ENCODE measurements around the gene CTDP1. TPM values are rescaled to one million over a fixed set of nuclear protein-coding genes. Genes with fewer than 3 reads are reported as not detected.

The CTDP1 gene
- total RNA-seq, 1 experiment from 2014 or later, result 24.9 TPM

GRCh38 chr18:79657342-79657996, 22.1 kb upstream of the CTDP1 start:
- intact Hi-C loops (cut with micrococcal nuclease), result no loop called here
- Histone ChIP-seq H3K36me3 (ENCODE audit: control insufficient read depth in 1 of 2, insufficient read depth in 2 of 2, low read length in 2 of 2) (no peaks in the 10 kb centered on the region), H3K4me1 (ENCODE audit: control insufficient read depth in 1 of 2, insufficient read depth in 2 of 2, low read length in 2 of 2) (no peaks in the 10 kb centered on the region), H3K4me2 (ENCODE audit: low read length) (no peak overlapping the region), H3K9me2 (ENCODE audit: insufficient read depth) (no peaks in the 10 kb centered on the region), H3K79me2 (ENCODE audit: insufficient read depth, low read length) (no peaks in the 10 kb centered on the region), H4K20me1 (ENCODE audit: insufficient read depth) (no peaks in the 10 kb centered on the region), H3K27ac (ENCODE audit: low read depth, low read length) (no peak overlapping the region), H3K4me3 (replicated peaks in 1 of 2; ENCODE audit: low read depth in 1 of 2, low read length in 2 of 2) (no peak overlapping the region), H3K27me3 (ENCODE audit: insufficient read depth, low read length) (peaks cover 14% of the 10 kb centered on the region), H2AFZ (ENCODE audit: low read depth, low read length, poor library complexity, severe bottlenecking) (no peak overlapping the region), H3K9ac (ENCODE audit: low read length) (no peak overlapping the region), H3K9me3 (ENCODE audit: control insufficient read depth in 1 of 2, insufficient read depth in 1 of 2, low read depth in 1 of 2, low read length in 2 of 2) (no peaks in the 10 kb centered on the region)
- no TSS peak for BruUV-seq (replicated peaks)
- TF ChIP-seq FOSL1 (IDR thresholded peaks at IDR 0.05; ENCODE audit: low read depth), result no peak
- TF ChIP-seq CEBPB (IDR thresholded peaks at IDR 0.05; ENCODE audit: low read depth), result no peak
- no peak for TF ChIP-seq SIN3A (IDR thresholded peaks at IDR 0.05; ENCODE audit: low read depth)
- no peak for TF ChIP-seq ZNF274 (IDR thresholded peaks at IDR 0.05; ENCODE audit: low read depth, low read length)
- no peak for TF ChIP-seq YY1 (IDR thresholded peaks at IDR 0.05; ENCODE audit: extremely low read depth, insufficient replicate concordance, low read depth, low read length)
- ATAC-seq, result peak; percentile 20; the same call in 1 of the 2 replicates
- RAD21 ChIA-PET (ENCODE audit: low non-redundant PET in 1 of 2, low total read pairs in 2 of 2, uncharacterized antibody in 2 of 2, unreplicated experiment in 2 of 2), result no interaction called here
- CTCF ChIA-PET, result no interaction called here
- POLR2A ChIA-PET, result no interaction called here
- no peak for DNase-seq (ENCODE audit: low read depth, low spot score)

DNA sequence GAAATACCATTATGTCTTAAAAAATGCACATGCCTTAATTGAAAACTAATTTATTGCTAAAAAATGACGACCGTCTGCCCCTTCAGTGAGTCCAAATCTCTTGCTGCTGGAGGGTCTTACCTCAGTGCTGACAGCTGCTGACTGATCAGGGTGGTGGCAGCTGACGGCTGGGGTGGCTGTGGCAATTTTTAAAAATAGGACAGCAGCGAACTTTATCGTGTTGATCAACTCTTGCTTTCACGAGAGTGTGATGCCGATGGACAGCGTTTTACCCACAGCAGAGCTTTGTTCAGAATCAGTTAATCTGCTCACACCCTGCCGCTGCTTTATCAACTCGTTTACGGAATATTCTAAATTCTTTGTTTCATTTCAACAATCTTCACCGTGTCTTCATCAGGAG, 21.2 kb upstream of the CTDP1 start:
- POLR2A ChIA-PET, result no interaction called here
- intact Hi-C loops (cut with micrococcal nuclease), result no loop called here
- no peak overlapping the region for H3K4me2 ChIP-seq (ENCODE audit: low read length)
- H3K9ac ChIP-seq (ENCODE audit: low read length), result no peak overlapping the region
- no peak overlapping the region for H3K27ac ChIP-seq (ENCODE audit: low read depth, low read length)
- no peaks in the 10 kb centered on the region for H3K36me3 ChIP-seq (ENCODE audit: control insufficient read depth in 1 of 2, insufficient read depth in 2 of 2, low read length in 2 of 2)
- H3K9me3 ChIP-seq (ENCODE audit: control insufficient read depth in 1 of 2, insufficient read depth in 1 of 2, low read depth in 1 of 2, low read length in 2 of 2), result no peaks in the 10 kb centered on the region
- ATAC-seq (no peak), DNase-seq (ENCODE audit: low read depth, low spot score) (no peak)
- RAD21 ChIA-PET (ENCODE audit: low non-redundant PET in 1 of 2, low total read pairs in 2 of 2, uncharacterized antibody in 2 of 2, unreplicated experiment in 2 of 2), result no interaction called here
- H4K20me1 ChIP-seq (ENCODE audit: insufficient read depth), result no peaks in the 10 kb centered on the region
- no peaks in the 10 kb centered on the region for H3K4me1 ChIP-seq (ENCODE audit: control insufficient read depth in 1 of 2, insufficient read depth in 2 of 2, low read length in 2 of 2)
- no peak for TF ChIP-seq EZH2 (IDR thresholded peaks at IDR 0.05)
- no peak for TF ChIP-seq ZFX (IDR thresholded peaks at IDR 0.05)
- no peak for TF ChIP-seq FOSL1 (IDR thresholded peaks at IDR 0.05; ENCODE audit: low read depth)
- no peak for TF ChIP-seq EGR1 (IDR thresholded peaks at IDR 0.05; ENCODE audit: low read depth)
- no peak for TF ChIP-seq YY1 (IDR thresholded peaks at IDR 0.05; ENCODE audit: extremely low read depth, insufficient replicate concordance, low read depth, low read length)
- no peak for TF ChIP-seq ZNF274 (IDR thresholded peaks at IDR 0.05; ENCODE audit: low read depth, low read length)
- no peak for TF ChIP-seq EZH2phosphoT487 (IDR thresholded peaks at IDR 0.05; ENCODE audit: borderline replicate concordance)
- no peak for TF ChIP-seq SIN3A (IDR thresholded peaks at IDR 0.05; ENCODE audit: low read depth)
- H2AFZ ChIP-seq (ENCODE audit: low read depth, low read length, poor library complexity, severe bottlenecking), result no peak overlapping the region
- no peak overlapping the region for H3K4me3 ChIP-seq (replicated peaks in 1 of 2; ENCODE audit: low read depth in 1 of 2, low read length in 2 of 2)
- no peaks in the 10 kb centered on the region for H3K9me2 ChIP-seq (ENCODE audit: insufficient read depth)
- BruUV-seq (replicated peaks), result no TSS peak
- CTCF ChIA-PET, result no interaction called here
- H3K79me2 ChIP-seq (ENCODE audit: insufficient read depth, low read length), result no peaks in the 10 kb centered on the region
- H3K27me3 ChIP-seq (ENCODE audit: insufficient read depth, low read length), result peaks cover 14% of the 10 kb centered on the region
